ENCODE results near the gene MS4A10. TPM values are rescaled to one million over a fixed set of nuclear protein-coding genes. Genes with fewer than 3 reads are reported as not detected.
"Not testable (repeated sequence)": the region's sequence is repeated elsewhere in the genome, so short reads cannot be mapped to it uniquely, and the experiment has no call there.

Gene MS4A10
- total RNA-seq, 1 donor from 2014 or later: not detected

GRCh38 chr11:60753309-60753708 is 31.8 kb upstream of the MS4A10 start:
- no peak for TF ChIP-seq CTCF (IDR thresholded peaks at IDR 0.05)
- H3K4me1 Mint-ChIP-seq (ENCODE audit: unreplicated experiment): no peaks in the 10 kb centered on the region
- no peaks in the 10 kb centered on the region for H3K36me3 Mint-ChIP-seq (ENCODE audit: unreplicated experiment)
- no peaks in the 10 kb centered on the region for H3K9me3 Mint-ChIP-seq (ENCODE audit: unreplicated experiment)
- H3K4me3 Mint-ChIP-seq (ENCODE audit: unreplicated experiment): no peak overlapping the region
- H3K27ac Mint-ChIP-seq (ENCODE audit: unreplicated experiment): no peak overlapping the region
- peaks cover 8% of the 10 kb centered on the region for H3K27me3 Mint-ChIP-seq (ENCODE audit: unreplicated experiment)
- DNase-seq (ENCODE audit: extremely low spot score, unreplicated experiment): no peak

- no peak for TF ChIP-seq CTCF (IDR thresholded peaks at IDR 0.05)
- DNase-seq (ENCODE audit: extremely low spot score, unreplicated experiment): no peak
- no peaks in the 10 kb centered on the region for H3K9me3 Mint-ChIP-seq (ENCODE audit: unreplicated experiment)
- H3K27me3 Mint-ChIP-seq (ENCODE audit: unreplicated experiment): peaks cover 19% of the 10 kb centered on the region
- H3K36me3 Mint-ChIP-seq (ENCODE audit: unreplicated experiment): no peaks in the 10 kb centered on the region
- H3K4me3 Mint-ChIP-seq (ENCODE audit: unreplicated experiment): no peak overlapping the region
- H3K27ac Mint-ChIP-seq (ENCODE audit: unreplicated experiment): no peak overlapping the region
- no peaks in the 10 kb centered on the region for H3K4me1 Mint-ChIP-seq (ENCODE audit: unreplicated experiment)
These were observed 30.2 kb upstream of the MS4A10 start for GRCh38 chr11:60754887-60755286.

DNA sequence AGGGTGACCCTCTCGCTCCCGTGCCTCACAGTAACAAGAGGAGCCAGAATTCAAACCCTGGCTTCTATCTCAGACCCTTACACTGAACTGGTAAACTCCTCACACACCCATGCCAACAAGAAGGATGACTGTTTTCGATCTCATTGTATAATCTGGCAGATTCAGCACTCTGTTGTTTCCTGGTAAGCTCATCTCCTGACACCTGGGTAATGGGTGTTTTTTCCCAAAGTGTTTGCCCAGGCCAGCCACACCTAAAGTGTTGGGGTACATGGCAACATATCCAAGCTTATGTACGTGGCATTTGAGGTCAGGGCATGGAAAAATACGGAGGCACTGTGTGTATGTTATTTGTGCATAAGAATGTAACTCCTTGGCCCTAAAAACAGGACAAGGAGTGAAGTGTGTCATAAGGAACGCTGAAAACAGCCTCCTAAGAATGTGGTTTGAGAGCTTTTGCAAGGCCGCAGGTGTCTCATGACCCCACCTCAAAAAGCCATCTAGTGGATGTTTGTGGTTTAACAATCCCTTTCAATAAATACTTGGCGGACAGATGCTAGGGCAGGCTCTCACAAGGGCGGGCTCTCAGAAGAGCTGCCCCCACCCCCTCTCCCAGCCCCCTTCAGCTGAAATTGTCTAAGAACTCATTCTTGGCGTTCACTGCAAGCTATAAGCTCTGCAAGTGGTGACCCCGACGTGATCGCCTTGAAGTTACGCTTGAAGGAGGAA is 28.7 kb upstream of the MS4A10 start, which contains the start of gene MS4A15:
TSS of gene MS4A15 (plus strand) at position 561 of the 726 bp plus-strand sequence. CDS start 6,867 bp downstream, outside the sequence.
- H3K4me1 Mint-ChIP-seq (ENCODE audit: unreplicated experiment): no peaks in the 10 kb centered on the region
- DNase-seq (ENCODE audit: extremely low spot score, unreplicated experiment): no peak
- H3K27me3 Mint-ChIP-seq (ENCODE audit: unreplicated experiment): peaks cover 28% of the 10 kb centered on the region
- H3K27ac Mint-ChIP-seq (ENCODE audit: unreplicated experiment): no peak within 1 kb of the TSS
- no peak within 1 kb of the TSS for H3K4me3 Mint-ChIP-seq (ENCODE audit: unreplicated experiment)
- TF ChIP-seq CTCF (IDR thresholded peaks at IDR 0.05): peak; percentile 37
- no peaks in the 10 kb centered on the region for H3K36me3 Mint-ChIP-seq (ENCODE audit: unreplicated experiment)
- H3K9me3 Mint-ChIP-seq (ENCODE audit: unreplicated experiment): no peaks in the 10 kb centered on the region

DNA sequence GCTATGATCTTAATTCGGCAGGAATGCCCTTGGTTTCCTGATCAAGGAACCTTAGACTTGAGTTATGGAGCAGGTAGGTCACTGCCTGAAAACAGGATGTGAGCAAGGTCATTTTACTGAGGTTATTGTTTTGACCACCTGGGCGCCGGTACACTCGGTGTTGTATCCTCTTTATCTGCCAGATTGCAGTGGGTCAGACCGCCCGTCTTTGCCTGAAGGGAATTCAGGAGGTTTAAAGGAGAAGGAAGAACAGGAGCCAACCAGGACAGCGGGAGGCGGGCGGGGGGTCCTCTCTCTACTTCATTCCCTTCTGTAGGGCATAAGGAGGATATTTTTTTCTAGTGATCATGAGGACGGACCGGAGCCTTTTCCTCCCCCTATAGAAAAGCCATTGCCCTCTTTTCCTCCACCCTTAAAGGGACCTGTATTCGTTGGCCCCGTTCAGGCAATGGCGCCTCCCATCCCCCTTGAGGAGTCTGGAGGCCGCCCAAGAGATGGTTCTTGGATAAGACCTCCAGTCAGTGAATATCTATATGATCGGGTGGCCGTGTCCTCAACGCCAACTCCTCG is 27.8 kb upstream of the MS4A10 start:
- H3K9me3 Mint-ChIP-seq (ENCODE audit: unreplicated experiment): no peaks in the 10 kb centered on the region
- H3K27ac Mint-ChIP-seq (ENCODE audit: unreplicated experiment): no peak overlapping the region
- DNase-seq (ENCODE audit: extremely low spot score, unreplicated experiment): no peak
- no peak for TF ChIP-seq CTCF (IDR thresholded peaks at IDR 0.05)
- no peaks in the 10 kb centered on the region for H3K4me1 Mint-ChIP-seq (ENCODE audit: unreplicated experiment)
- H3K27me3 Mint-ChIP-seq (ENCODE audit: unreplicated experiment): peaks cover 32% of the 10 kb centered on the region
- H3K4me3 Mint-ChIP-seq (ENCODE audit: unreplicated experiment): no peak overlapping the region
- H3K36me3 Mint-ChIP-seq (ENCODE audit: unreplicated experiment): no peaks in the 10 kb centered on the region

GRCh38 chr11:60758671-60759070 is 26.5 kb upstream of the MS4A10 start:
- not testable (repeated sequence) for H3K4me1 Mint-ChIP-seq (ENCODE audit: unreplicated experiment); H3K4me3 Mint-ChIP-seq (ENCODE audit: unreplicated experiment); DNase-seq (ENCODE audit: extremely low spot score, unreplicated experiment); H3K27ac Mint-ChIP-seq (ENCODE audit: unreplicated experiment); H3K36me3 Mint-ChIP-seq (ENCODE audit: unreplicated experiment); H3K9me3 Mint-ChIP-seq (ENCODE audit: unreplicated experiment)
- H3K27me3 Mint-ChIP-seq (ENCODE audit: unreplicated experiment): peaks cover 34% of the 10 kb centered on the region

DNA sequence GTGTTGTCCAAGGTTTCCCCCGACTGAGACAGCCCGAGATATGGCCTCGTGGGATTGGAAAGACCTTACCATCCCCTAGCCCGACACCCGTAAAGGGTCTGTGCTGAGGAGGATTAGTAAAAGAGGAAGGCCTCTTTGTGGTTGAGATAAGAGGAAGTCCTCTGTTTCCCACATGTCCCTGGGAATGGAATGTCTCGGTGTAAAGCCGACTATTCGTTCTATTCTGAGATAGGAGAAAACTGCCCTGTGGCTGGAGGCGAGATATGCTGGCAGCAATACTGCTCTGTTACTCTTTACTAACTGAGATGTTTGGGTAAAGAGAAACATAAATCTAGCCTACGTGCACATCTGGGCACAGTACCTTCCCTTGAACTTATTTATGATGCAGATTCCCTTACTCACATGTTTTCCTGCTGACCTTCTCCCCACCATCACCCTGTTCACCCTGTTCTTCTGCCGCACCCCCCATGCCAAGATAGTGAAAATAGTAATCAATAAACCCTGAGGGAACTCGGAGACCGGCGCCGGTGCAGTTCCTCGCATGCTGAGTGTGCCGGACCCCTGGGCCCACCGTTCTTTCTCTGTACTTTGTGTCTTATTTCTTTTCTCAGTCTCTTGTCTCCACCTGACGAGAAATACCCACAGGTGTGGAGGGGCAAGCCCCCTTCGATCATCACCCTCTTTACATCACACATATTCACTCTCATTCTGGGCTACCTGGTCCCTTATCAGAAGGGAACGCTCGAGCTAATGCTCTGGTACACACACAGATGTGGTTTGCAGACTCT is 25.5 kb upstream of the MS4A10 start:
- peaks cover 34% of the 10 kb centered on the region for H3K27me3 Mint-ChIP-seq (ENCODE audit: unreplicated experiment)
- not testable (repeated sequence) for H3K27ac Mint-ChIP-seq (ENCODE audit: unreplicated experiment); DNase-seq (ENCODE audit: extremely low spot score, unreplicated experiment); H3K4me1 Mint-ChIP-seq (ENCODE audit: unreplicated experiment); H3K9me3 Mint-ChIP-seq (ENCODE audit: unreplicated experiment); H3K36me3 Mint-ChIP-seq (ENCODE audit: unreplicated experiment); H3K4me3 Mint-ChIP-seq (ENCODE audit: unreplicated experiment)
